NCI-H146 treated with DMSO at 0.1 percent for 48 hours (cell line): ENCODE data around the gene PPM1B.
"Not testable (repeated sequence)": the region's sequence is repeated elsewhere in the genome, so short reads cannot be mapped to it uniquely, and the experiment has no call there.

Experiments
- DNase-seq: peaks from one replicate; lab custom pipeline; 2025; ENCODE audit not compliant: unreplicated experiment; lab: John Stamatoyannopoulos, UW

PPM1B gene

DNA sequence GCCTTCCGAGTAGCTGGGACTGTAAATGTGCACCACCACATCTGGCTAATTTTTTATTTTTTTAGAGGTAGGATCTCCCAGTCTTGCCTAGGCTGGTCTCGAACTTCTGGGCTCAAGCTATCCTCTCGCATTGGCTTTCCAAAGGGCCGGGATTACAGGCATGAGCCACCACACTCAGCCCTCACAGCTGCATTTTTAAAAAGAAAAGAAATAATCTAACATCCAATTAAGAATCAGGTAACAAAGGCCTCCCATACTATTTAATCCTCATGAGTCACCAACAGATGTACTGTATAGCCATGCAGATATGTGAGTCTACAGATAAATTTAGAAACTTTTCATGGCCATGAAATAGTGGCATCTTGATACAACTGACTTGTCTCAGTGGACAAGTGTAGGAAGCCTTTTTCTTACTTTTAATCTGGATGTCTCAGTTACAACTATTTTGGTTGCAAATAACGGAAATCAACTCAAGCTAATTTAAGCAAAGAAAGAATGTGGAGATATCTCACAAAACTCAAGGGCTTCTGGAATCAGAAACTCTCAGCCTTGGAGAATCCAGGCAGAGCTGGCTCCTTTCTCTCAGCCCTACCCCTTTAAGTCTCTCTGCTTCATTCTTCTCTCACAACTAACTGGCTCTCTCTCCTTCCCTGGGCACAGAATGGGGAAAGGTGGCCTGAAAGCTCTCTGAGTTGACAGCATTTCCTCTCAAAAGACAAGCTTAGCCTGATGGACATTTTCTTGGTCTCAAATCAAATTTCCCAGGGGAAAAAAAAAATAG is 12.8 kb upstream of the PPM1B start:
- DNase-seq, result no peak

DNA sequence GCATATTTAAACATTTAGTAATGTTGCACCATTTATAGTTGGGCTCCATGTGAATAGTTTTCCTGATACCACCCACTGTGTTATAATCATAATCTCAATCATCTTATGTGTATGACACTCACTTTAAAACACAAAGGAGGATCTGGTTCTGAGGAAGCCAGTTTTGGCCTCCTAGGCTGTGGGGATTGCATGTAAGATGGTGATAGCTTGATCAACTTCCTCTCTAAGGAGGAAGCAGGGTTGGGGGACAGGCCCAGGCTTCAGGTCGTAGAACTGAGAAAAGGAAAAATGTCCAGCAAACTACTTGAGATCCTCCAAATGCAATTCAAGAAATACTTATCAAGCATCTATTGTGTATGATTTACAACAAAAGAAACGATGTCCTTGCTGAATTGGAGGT is 4.9 kb upstream of the PPM1B start:
- DNase-seq, result no peak

- DNase-seq, result no peak
Observed at GRCh38 chr2:44164617-44165016, 4.1 kb upstream of the PPM1B start.

GRCh38 chr2:44166096-44166495 is 2.6 kb upstream of the PPM1B start:
- no peak for DNase-seq

GRCh38 chr2:44167311-44167907 is 1.3 kb upstream of the PPM1B start:
- no peak for DNase-seq

- DNase-seq, result peak; percentile 100
Observed at GRCh38 chr2:44167908-44168680, 581 bp upstream of the PPM1B start.

DNA sequence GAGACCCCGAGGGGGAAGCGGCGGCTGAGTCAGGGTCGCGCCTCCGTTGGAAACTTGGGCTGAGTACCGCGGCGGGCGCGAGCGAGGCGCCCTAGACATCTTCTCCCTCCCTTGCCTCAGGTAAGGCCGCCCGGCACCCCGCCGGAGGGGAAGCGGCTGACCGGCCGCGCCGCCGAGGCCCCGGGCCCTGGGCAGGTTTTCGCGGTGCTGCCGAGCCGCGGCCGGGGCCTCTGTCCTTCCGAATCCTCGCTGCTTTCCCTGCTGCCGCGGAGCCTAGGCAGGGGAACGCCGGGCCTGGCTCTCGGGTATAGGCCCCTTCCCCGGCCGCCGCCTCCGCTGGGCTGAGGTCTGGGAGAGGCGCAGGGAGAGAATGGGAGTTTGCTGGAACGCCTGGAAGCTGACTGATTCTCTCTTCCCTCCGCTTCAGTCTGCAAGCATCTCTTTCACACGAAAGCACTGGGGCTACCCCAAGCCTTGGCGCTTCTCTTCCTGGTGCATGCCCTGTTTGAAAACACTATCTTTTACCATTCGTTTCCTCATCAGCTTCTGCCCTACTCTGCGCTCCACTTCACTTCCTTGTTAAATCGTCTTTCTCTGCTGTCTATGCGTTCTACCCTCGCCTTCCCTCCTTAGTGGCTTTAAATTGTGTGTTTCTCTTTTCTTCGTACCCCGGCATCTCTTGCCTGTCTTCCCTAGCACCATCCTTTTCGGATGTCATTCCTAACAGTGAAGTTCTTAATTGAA is 652 bp downstream of the PPM1B start:
- no peak for DNase-seq

- DNase-seq, result no peak
Observed at GRCh38 chr2:44170311-44170717, 1.6 kb downstream of the PPM1B start.

DNA sequence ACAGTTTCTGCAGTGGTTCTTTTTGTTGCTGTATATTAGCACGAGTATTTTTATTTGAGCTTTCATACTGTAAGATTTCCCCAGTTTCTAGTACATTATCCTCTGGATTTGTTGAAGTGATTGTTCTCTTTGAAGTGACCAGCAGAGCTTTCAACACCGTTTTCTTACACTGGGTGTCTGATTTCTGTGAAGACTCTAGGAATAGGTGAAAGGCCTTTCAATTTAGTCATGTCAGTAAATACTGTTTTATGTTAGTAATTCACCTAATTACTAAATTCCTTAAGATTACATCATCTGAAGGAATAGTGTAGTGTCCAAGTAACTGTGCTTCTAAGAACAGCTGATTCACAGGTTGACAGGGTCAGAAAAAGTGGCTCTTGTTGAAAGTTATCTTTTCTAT is 2.3 kb downstream of the PPM1B start:
- DNase-seq, result no peak

- not testable (repeated sequence) for DNase-seq
Observed at GRCh38 chr2:44171442-44171841, 2.8 kb downstream of the PPM1B start.

DNA sequence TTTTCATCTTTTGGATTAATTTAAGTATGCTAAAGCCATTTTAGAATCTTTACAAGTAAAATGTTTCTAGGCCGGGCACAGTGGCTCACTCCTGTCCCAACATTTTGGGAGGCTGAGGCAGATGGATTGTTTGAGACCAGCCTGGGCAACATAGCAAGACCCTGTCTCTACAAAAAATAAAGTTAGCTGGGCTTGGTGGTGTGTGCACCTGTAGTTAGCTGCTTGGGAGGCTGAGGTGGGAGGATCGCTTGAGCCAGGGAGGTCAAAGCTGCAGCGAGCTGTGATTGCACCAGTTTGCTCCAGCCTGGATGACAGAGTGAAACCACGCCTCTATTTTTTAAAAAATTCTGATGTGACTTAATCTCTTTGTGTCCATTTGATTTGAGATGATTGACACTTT is 3.9 kb downstream of the PPM1B start:
- DNase-seq, result no peak

DNA sequence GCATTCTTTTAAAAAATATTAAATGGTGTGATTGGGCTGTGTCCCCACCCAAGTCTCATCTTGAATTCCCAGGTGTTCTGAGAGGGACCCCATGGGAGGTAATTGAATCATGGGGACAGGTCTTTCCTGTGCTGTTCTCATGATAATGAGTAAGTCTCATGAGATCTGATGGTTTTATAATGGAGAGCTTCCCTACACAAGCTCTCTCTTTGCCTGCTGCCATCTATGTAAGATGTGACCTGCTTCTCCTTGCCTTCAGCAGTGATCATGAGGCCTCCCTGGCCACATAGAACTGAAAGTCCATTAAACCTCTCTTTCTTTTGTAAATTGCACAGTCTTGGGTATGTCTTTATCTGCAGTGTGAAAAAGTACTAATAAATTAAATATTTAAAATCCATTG is 10.3 kb downstream of the PPM1B start:
- no peak for DNase-seq

DNA sequence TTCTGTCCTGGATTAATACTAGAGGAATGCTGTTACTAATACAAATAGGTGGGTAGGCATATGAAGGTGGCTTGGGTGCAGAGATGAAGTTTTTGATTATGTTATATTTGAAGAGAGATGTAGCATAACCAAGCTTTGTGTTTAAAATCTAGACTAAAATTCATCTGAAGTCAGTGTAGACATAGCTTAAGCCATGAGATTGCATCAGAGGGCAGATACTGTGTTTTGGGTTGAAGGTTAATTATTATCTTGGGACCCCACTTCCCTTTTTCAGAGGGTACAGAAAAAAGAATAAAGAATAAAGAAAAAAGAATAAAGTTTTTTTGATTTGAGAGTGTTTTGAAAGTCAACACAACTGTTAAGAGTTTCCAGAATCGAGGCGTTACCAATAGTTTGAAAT is 13.0 kb downstream of the PPM1B start:
- no peak for DNase-seq

GRCh38 chr2:44184106-44184505 is 15.4 kb downstream of the PPM1B start:
- no peak for DNase-seq

DNA sequence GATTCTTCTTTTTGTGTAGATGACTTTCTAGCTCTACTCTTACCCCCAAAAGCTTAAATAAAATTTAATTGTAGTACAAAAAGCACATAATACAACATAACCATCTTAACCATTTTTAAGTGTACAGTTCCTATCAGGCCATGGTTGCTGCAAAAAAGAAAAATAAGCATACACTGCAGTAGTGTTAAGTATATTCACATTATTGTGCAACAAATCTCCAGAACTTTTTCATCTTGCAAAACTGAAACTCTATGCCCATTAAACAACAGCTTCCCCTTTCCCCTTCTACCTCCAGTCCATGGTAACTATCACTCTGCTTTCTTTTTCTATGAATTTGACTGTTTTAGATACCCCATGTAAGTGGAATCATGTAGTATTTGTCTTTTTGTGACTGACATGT is 18.1 kb downstream of the PPM1B start:
- DNase-seq, result no peak

DNA sequence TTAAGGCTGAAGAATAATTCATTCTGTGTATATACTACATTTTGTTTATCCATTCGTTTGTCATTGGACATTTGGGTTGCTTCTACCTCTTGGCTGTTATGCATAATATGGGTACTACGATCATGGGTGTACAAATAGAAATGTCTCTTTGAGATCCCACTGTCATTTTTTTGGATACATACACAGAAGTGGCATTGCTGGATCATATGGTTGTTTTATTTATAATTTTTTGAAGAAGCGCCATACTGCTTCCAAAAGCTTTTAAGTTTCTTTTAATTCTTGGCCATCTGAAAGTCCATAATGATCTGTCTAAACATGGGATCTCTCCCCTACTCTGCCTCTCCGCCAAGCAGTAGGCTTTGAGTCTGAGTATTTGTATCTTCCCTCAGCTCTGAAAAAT is 18.6 kb downstream of the PPM1B start:
- DNase-seq, result no peak

- no peak for DNase-seq
Observed at GRCh38 chr2:44188696-44189095, 20.0 kb downstream of the PPM1B start.

- DNase-seq, result no peak
Observed at GRCh38 chr2:44189104-44189503, 20.4 kb downstream of the PPM1B start.

- DNase-seq, result no peak
Observed at GRCh38 chr2:44190526-44190925, 21.9 kb downstream of the PPM1B start.

DNA sequence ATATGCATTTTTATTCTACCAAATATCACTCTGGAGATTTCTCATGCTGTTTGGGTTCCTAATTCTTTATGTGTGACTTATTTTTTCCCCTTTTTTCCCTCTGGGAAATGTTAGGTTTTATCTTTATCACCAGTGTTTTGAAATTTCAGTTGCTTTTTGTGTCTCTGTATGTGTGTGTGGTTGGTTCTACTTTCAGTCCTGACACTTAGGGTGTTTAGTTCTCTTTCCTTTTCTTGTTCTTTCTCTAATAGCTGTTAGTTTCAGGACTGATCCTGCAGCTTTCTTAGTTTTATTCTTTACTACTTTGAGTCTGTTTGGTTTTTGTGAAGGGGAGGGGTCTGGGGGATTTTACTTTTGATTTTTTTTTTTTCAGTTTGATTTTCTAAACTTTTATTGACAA is 23.1 kb downstream of the PPM1B start:
- no peak for DNase-seq

GRCh38 chr2:44192646-44193045 is 24.0 kb downstream of the PPM1B start:
- DNase-seq, result no peak
